Measurements from ENCODE around the gene RAB11FIP4.
A peak's percentile ranks its signal among the peaks of the same experiment; 100 is the strongest.

RAB11FIP4 gene

DNA sequence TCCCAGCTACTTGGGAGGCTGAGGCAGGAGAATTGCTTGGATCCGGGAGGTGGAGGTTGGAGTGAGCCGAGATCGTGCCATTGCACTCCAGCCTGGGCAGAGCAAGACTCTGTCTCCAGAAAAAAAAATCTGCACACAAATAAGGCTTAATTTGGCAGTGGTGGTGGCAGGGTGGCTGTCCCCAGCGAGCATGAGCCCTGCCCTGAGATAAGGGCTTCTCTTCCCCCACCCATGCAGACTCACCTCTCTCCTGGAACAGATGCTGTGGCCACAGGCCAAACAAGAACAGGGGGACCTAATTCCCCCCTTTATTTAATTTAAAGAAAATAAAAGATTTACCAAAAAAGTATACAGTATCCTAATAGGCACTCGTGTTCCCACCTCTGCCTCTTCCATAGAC, 157.2 kb downstream of the RAB11FIP4 start:
- H3K4me1 ChIP-seq (ENCODE audit: insufficient read depth, low read length, poor library complexity, severe bottlenecking): peaks cover 34% of the 10 kb centered on the region
- H2AFZ ChIP-seq (ENCODE audit: low read length): peak overlapping the region; percentile 64; the same call in 1 of the 2 replicates
- peak overlapping the region; percentile 69 for H3K4me2 ChIP-seq (ENCODE audit: low read depth, low read length, poor library complexity, severe bottlenecking)
- peaks cover 3% of the 10 kb centered on the region; the same call in 1 of the 2 replicates for H3F3A ChIP-seq (ENCODE audit: low read depth)
- no peaks in the 10 kb centered on the region for H3K9me3 ChIP-seq (ENCODE audit: insufficient read depth, low read depth, low read length)
- peaks cover 19% of the 10 kb centered on the region; the same call in 1 of the 2 replicates for H3K79me2 ChIP-seq (ENCODE audit: insufficient read depth, low read length)
- no peaks in the 10 kb centered on the region for H3K36me3 ChIP-seq (ENCODE audit: insufficient read depth, low read length)
- H3K27me3 ChIP-seq (ENCODE audit: insufficient read depth, low read length, poor library complexity, severe bottlenecking): no peaks in the 10 kb centered on the region
- no peaks in the 10 kb centered on the region for H3K9me2 ChIP-seq (replicated peaks; ENCODE audit: low read depth, low read length)
- peak overlapping the region; percentile 89 for H3K4me3 ChIP-seq (ENCODE audit: low read length, poor library complexity, severe bottlenecking)
- no peaks in the 10 kb centered on the region for H4K20me1 ChIP-seq (ENCODE audit: insufficient read depth, low read length, poor library complexity, severe bottlenecking)
- TF ChIP-seq EZH2phosphoT487 (IDR thresholded peaks at IDR 0.05; ENCODE audit: borderline replicate concordance): no peak
- no peak for TF ChIP-seq CTCF (conservative IDR thresholded peaks at IDR 0.05; ENCODE audit: low read length)
- peak overlapping the region; percentile 95 for H3K9ac ChIP-seq (ENCODE audit: low read depth, low read length, poor library complexity, severe bottlenecking)

GRCh38 chr17:31549121-31549524, 157.6 kb downstream of the RAB11FIP4 start:
- Histone ChIP-seq H3F3A (ENCODE audit: low read depth) (peaks cover 3% of the 10 kb centered on the region; the same call in 1 of the 2 replicates), H3K9me2 (replicated peaks; ENCODE audit: low read depth, low read length) (no peaks in the 10 kb centered on the region), H4K20me1 (ENCODE audit: insufficient read depth, low read length, poor library complexity, severe bottlenecking) (no peaks in the 10 kb centered on the region), H3K4me1 (ENCODE audit: insufficient read depth, low read length, poor library complexity, severe bottlenecking) (peaks cover 34% of the 10 kb centered on the region), H3K79me2 (ENCODE audit: insufficient read depth, low read length) (peaks cover 19% of the 10 kb centered on the region; the same call in 1 of the 2 replicates), H3K27me3 (ENCODE audit: insufficient read depth, low read length, poor library complexity, severe bottlenecking) (no peaks in the 10 kb centered on the region), H3K9ac (ENCODE audit: low read depth, low read length, poor library complexity, severe bottlenecking) (peak overlapping the region; percentile 95), H3K36me3 (ENCODE audit: insufficient read depth, low read length) (no peaks in the 10 kb centered on the region), H3K4me3 (ENCODE audit: low read length, poor library complexity, severe bottlenecking) (peak overlapping the region; percentile 89), H2AFZ (ENCODE audit: low read length) (peak overlapping the region; percentile 64), H3K9me3 (ENCODE audit: insufficient read depth, low read depth, low read length) (no peaks in the 10 kb centered on the region), H3K4me2 (ENCODE audit: low read depth, low read length, poor library complexity, severe bottlenecking) (peak overlapping the region; percentile 69)
- TF ChIP-seq EZH2phosphoT487 (IDR thresholded peaks at IDR 0.05; ENCODE audit: borderline replicate concordance): no peak
- TF ChIP-seq CTCF (conservative IDR thresholded peaks at IDR 0.05; ENCODE audit: low read length): no peak

DNA sequence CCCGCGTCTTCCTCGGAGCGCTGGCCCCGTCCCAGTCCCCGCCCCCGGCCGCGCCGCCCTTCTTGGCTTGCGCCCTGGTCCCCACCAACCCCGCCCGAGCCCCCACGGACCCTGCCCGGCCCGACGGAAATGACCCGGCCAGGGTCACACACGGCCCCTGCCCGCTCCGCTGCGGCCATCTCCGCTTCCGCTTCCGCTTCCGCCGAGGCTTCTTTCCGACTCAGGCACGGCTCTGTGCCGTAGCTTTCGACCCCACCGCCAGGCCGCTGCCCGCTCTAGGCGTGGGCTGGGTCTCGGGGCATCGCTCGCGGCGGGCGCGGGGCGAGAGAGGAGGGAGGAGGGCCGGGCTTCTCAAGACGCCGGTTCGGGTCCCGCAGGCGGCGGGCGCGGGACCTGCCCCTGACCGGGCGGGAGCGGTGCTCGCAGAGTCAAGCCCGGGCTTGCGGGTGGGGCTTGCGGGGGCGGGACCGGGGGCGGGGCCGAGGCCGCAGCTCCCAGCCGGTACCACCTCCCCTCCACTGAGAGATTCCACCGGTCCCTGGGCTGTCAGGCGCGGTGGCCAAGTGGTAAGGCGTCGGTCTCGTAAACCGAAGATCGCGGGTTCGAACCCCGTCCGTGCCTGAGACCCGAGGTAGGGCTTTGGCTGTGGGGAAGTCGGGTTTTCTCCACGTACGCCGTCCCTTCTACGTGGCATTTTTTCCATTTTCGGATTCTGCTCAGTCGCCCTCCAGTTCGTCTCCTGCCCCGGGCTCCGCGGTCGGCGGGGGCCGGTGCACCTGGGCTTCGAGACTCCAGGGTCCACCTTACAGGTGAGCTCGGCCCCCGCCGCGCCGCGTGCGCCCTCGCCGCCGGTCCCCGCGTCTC, 158.3 kb downstream of the RAB11FIP4 start:
- Histone ChIP-seq H2AFZ (ENCODE audit: low read length) (peak overlapping the region; percentile 64), H3K79me2 (ENCODE audit: insufficient read depth, low read length) (peaks cover 19% of the 10 kb centered on the region; the same call in 1 of the 2 replicates)
- TF ChIP-seq CTCF (conservative IDR thresholded peaks at IDR 0.05; ENCODE audit: low read length) (no peak), EZH2phosphoT487 (IDR thresholded peaks at IDR 0.05; ENCODE audit: borderline replicate concordance) (no peak)

More for the DNA sequence above, 158.3 kb downstream of the RAB11FIP4 start:
- H4K20me1 ChIP-seq (ENCODE audit: insufficient read depth, low read length, poor library complexity, severe bottlenecking): no peaks in the 10 kb centered on the region
- no peaks in the 10 kb centered on the region for H3K36me3 ChIP-seq (ENCODE audit: insufficient read depth, low read length)
- H3K9me2 ChIP-seq (replicated peaks; ENCODE audit: low read depth, low read length): no peaks in the 10 kb centered on the region
- no peaks in the 10 kb centered on the region for H3K27me3 ChIP-seq (ENCODE audit: insufficient read depth, low read length, poor library complexity, severe bottlenecking)
- H3K4me1 ChIP-seq (ENCODE audit: insufficient read depth, low read length, poor library complexity, severe bottlenecking): peaks cover 31% of the 10 kb centered on the region
- H3K4me3 ChIP-seq (ENCODE audit: low read length, poor library complexity, severe bottlenecking): peak overlapping the region; percentile 89
- peak overlapping the region; percentile 71 for H3K4me2 ChIP-seq (ENCODE audit: low read depth, low read length, poor library complexity, severe bottlenecking)
- H3K9ac ChIP-seq (ENCODE audit: low read depth, low read length, poor library complexity, severe bottlenecking): peak overlapping the region; percentile 95
- H3F3A ChIP-seq (ENCODE audit: low read depth): peaks cover 3% of the 10 kb centered on the region; the same call in 1 of the 2 replicates
- no peaks in the 10 kb centered on the region for H3K9me3 ChIP-seq (ENCODE audit: insufficient read depth, low read depth, low read length)
